Measurements from ENCODE around the gene SLC22A1.
"Not testable (repeated sequence)": the region's sequence is repeated elsewhere in the genome, so short reads cannot be mapped to it uniquely, and the experiment has no call there.

The SLC22A1 gene

DNA sequence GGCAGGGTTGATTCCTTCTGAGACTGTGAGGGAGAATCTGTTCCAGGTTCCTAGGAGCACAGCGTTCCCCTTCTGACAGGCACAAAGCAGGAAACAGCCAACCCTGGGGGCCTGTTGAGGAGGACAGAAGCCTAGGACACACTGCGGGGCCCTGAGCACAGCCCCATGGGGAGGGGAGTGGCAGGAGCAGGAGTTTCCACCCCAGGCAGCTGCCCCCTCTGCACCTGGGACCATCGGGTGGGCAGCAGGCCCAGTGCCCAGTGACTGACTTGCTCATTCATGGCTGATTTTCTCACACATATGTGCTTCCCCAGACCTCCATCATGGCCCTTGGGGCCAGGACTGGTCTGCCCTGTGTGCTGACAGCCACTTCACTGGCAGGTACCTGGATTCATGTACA lies 6.2 kb upstream of the SLC22A1 start:
- intact Hi-C loops (cut with DNase I): no loop called here
- DNase-seq: no peak

DNA sequence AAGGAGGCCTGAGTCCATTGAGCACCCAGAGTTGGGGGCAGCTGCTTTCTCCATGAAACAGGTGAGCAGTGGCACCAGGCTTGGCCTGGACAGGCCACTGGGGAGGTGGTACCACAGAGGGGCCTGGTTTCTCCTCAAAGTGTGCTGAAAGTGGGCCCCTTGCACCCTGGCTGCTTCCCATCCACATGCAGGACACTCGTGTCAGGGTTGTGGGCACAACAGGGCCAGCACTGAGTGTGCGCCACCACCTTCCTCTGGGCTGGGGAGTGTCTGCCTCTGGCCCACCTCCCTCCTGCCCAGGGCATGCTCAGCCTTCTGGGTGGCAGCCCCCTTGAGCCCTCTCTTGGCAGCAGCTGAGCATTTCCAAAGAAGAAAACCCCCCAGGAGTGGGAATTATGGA lies 5.2 kb upstream of the SLC22A1 start:
- intact Hi-C loops (cut with DNase I): no loop called here
- DNase-seq: no peak

DNA sequence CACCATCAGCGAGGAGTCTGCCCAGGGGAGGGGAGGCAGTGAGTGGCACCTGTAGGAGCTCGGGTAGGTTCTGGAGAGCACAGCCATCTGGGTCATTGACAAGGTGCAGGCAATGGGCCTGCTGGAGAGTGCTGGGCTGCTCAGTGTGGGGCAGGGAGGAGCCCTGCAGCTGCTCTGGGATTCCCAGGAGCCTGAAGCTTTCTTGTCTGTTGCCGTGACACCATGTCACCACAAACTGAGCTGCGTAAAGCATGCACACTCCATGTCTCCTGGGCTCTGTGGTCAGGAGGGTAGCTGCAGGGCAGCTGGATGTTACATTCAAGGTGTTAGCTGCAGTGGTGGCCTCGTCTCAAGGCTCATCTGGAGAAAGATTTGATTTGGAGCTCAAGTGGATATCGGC lies 4.5 kb upstream of the SLC22A1 start:
- DNase-seq: no peak
- intact Hi-C loops (cut with DNase I): no loop called here

DNA sequence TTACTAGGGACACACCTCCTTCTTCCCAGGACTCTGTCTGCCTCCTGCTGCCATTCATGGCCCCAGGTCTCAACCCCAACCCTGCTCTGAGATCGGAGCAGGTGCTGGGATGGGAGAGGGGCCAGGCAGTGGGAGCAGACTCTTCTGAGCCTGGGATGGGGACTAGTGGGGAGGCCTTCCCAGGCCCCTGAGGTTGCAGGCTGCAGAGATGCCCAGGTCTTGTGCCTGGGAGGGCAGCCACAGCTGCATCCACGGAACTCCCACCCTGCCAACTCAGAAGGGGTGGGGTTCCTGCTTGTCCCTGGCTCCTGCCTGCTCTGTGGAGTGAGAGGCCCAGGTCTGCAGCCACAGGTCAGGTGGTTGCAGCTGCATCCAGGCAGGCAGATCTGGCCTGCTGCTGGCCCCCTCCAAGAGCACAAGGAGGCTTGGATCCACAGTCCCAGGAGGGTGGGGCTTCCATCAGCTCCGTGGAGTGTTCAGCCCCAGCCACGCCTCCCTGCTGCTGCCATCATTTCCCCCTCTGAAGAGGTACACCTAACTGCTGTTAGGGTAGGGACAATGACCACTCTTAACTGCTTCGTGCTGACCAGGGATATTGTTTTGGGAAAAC lies 2.9 kb upstream of the SLC22A1 start:
- intact Hi-C loops (cut with DNase I): no loop called here
- DNase-seq: no peak

DNA sequence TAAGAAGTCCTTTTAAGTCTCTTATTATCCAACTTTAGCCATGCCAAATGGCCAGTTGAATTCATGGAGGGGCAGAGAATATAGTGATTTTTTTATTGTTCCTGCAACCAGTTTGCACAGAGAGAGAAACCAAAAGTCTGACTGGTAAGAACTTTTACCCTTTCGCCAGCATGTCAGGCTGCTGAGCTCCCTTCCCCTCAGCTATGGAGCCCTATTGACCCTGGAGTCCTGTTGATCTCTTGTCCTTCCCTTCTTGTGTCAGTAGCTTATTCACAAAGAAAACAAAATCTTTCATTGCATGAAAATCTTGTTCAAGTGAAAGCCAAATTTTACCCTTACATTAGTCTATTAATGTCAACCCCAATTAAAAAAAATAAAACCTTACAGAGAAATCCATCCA lies 1.5 kb upstream of the SLC22A1 start:
- intact Hi-C loops (cut with DNase I): no loop called here
- no peak for DNase-seq

DNA sequence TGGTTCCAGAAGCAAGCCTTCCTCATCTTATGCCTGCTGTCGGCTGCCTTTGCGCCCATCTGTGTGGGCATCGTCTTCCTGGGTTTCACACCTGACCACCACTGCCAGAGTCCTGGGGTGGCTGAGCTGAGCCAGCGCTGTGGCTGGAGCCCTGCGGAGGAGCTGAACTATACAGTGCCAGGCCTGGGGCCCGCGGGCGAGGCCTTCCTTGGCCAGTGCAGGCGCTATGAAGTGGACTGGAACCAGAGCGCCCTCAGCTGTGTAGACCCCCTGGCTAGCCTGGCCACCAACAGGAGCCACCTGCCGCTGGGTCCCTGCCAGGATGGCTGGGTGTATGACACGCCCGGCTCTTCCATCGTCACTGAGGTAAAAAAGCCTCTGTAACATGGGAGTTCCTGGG lies 366 bp downstream of the SLC22A1 start:
- no peak for DNase-seq
- intact Hi-C loops (cut with DNase I): no loop called here

DNA sequence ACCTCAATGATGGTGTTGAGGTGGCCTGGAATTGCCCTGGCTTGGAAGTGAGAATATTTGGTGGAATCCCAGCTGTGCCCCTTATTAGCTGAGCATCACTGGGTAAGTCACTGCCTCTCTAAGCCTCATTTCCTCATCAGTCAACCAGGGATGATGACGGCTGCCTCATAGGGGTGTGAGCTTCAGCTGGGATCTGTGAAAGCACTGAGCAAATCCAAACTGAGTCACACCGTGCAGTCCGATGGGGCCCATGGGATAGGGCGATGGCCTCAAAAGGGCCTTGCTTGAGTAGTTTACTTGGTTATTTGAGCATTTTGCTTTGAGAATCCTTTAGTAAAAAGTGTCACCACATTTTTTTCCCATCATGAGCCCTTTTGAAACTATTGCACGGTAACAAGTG lies 1.1 kb downstream of the SLC22A1 start:
- DNase-seq: no peak
- intact Hi-C loops (cut with DNase I): no loop called here

DNA sequence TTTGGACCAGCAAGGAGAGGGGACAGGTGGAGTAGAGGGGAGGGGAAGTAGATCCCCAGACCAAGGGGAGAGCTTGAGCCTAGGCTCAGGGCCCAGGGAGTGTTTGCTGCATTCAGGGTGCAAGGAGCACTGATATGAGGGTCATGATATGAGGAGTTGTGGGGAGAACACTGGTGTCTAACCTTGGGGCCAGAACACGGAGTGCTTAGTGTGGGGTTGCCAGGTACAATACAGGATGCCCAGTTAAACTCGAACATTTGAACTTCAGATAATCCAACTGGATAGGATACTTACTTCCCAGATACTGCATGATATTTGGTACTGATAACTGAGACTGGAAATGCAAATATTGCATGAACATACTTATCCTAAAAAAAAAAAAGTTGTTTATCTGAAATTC lies 2.4 kb downstream of the SLC22A1 start:
- peak in 1 of 42 donors; percentile 6 for DNase-seq
- intact Hi-C loops (cut with DNase I): no loop called here

DNA sequence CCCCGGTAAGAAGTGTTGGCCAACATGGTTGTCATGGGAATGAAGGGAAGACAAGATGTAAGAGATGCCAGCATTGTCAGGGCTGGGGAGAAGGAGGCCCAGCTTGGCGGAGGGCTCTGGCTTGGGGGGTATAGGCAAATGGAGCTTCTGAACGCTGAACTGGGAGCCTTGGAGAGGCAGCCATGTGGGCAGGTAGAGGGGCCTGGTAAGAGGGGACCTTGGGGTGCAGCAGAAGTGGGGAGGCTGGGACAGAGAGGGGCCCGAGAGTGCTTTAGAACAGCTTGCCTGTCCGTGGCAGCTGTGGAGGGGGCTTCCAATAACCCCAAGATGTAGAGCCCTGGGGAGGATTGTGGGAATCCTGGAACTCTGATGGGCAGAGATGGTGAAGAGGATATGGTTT lies 3.0 kb downstream of the SLC22A1 start:
- intact Hi-C loops (cut with DNase I): no loop called here
- DNase-seq: peak in 1 of 42 donors; percentile 28

DNA sequence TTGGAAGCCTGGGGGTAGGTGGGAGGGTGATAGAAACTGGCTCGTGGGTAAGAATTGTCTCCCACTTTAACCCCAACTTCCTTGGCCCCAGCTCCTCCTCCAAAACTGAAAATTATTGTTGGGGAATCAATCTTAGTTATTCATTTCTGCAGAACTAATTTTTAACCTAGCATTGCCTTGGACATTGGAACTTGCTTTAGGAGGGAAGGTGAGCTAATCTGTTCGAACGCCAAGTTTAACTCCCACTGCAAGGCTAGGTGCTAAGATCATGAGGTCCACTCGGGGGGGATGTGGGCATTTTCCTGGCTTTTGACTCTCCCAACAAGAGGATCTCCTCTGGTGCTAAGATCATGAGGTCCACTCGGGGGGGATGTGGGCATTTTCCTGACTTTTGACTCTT lies 3.5 kb downstream of the SLC22A1 start:
- DNase-seq; intact Hi-C loops (cut with DNase I): not testable (repeated sequence)

DNA sequence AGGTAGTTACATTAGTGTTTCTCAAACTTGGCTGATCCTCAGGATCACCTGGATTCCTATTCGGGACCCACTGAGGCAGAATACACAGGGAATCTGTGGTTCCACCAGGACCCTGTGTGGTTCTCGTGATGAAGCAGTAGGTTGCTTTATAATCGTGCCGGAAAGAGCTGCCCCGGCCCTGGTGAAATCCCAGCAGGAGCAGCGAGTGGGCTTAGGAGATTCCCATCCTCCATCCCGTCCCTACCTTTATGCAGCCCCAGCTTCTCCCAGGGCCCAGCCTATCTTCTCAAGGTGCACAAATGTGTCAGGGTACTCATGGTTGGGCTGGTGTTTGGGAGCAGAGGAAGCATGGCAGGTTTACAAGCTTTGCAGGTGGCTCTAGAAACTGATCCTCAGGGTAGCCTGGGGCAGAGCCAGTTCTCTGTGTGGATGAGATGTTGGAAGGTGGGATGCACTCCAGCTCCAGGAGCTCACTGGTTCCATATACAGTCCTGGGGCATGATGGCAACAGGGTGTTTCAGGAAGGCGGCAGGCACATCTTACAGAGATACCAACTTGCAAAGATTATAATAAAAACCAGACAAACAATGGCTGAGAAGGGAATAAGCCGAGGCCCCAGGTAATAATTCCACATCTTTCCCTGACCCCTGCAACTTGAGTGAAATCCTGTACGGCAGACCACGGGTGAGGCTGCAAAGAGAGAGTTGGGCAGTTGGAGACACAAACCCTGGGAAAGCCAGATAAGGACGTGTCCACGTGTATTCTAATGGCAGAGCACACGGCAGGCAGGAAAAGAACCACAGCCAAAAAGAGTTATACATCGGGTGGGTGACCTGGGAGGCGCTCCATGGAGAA lies 5.9 kb downstream of the SLC22A1 start:
- peak in 3 of 42 donors; percentile 7 to 24 (median 12) for DNase-seq
- intact Hi-C loops (cut with DNase I): no loop called here

DNA sequence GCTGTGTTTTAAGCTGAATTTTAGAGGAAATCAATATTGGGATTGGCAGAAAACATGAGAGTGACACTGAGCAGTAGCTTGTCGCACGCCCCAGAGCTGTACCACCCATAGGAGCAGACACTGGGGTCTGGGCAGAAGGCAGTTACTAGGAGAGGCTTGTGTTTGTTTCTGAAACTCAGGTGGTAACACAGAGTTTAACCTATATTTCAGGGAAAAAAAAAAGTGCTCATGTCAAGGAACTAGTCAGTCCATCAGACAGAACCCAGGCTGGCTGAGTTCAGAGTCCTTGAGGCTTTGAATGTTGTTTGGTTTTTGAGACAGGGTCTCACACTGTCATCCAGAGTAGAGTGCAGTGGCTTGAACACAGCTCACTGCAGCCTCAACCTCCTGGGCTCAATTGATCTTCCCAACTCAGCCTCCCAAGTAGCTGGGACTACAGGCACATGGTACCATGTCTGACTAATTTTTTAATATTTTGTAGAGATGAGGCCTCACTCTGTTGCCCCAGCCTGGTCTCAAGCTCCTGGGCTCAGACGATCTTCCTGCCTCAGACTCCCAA lies 6.6 kb downstream of the SLC22A1 start:
- DNase-seq: no peak
- intact Hi-C loops (cut with DNase I): no loop called here

DNA sequence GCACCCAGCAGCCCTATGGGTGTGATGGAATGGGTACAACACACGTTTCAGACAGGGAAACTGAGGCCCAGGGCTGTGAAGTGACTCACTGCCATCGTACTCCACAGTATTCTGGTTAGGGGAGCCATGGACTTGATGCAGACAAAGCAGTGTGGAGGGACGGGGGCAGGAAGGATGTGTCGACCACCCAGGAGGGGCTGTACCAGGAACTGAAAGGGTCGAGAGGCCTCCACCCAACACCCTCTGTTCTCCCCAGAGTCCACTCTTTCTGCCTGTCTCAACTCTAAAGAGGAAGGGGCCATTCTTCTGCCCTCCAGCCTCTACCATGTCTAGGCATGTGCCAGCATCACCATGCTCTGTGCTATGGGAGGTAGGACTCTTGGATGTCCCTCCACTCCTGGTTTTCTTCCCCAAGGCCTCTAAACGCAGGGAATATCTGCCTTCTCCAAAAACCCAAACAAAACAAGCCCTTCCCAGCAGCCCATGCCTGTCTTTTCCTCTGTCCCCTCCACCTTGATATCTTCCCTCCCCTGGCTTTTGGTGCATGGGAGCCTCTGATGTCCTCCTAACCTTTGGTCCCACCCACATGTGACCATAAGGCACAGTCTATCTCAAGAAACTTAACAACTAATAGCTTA lies 7.4 kb downstream of the SLC22A1 start:
- intact Hi-C loops (cut with DNase I): no loop called here
- peak in 2 of 42 donors; percentile 9 to 22 for DNase-seq

DNA sequence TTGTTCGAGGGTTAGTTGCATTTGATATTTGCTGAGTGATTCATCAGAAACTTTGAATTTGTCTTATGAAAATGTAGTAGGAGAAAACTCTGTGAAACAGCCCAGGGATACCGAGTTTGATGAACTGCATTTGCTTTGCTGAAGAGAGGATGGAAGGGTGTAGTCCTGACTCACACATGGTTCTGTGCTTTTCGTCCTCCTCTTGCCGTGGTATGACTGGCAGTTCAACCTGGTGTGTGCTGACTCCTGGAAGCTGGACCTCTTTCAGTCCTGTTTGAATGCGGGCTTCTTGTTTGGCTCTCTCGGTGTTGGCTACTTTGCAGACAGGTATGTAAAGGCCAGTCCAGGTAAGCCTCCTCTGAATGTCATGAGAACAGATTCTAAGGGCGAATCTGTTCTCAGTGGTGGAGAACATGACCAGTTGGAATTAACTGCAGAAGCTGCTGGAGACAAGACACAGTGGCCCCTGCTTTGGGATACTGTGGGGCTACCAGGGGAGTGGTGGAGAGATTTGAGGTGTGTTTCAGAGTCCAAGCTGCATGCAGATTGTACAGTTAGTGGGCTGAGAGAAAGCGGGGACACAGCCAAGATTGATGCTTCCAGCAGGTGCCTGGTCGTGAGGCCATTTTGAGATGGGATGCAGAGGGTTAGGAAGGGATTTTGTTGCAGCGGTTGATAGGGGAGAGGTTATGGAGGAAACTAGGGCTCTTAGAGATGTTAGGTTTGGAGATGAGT lies 8.4 kb downstream of the SLC22A1 start:
- intact Hi-C loops (cut with DNase I): loop anchor here (10.0 kb wide), 1 partner anchor 325 kb away; no protein-coding TSS in a partner anchor
- DNase-seq: peak in 1 of 42 donors; percentile 20

DNA sequence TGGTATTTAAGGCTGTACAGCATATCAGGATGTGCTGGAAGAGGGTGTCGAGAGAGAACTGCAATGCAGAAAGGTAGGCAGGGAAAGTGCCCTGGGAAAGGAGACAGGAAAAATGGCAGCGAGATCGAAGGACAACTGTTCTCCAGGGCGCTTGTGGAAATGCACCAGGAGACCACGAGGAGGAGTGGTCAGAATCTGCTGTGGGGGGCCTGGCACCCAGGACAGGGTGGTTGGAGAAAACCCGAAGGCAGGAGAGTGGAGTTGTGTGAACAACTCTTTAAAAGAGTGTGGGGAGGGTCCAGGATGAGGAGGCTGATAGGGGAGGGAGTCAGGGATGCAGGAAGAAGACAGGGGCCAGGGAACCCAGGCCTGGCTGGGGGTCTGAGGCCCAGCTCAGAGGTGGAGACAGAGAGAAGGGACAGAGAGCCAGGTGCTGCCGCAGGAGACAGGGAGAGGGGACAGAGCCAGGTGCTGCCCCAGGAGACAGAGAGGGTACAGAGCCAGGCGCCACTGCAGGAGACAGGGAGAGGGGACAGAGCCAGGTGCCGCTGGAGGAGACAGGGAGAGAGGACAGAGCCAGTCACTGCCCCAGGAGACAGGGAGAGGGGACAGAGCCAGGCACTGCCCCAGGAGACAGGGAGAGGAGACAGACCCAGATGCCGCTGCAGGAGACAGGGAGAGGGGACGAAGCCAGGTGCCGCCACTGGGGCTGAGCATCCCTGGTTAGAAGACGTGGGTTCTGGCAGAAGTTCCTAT lies 9.3 kb downstream of the SLC22A1 start:
- peak in 2 of 42 donors; percentile 7 to 32 for DNase-seq
- intact Hi-C loops (cut with DNase I): loop anchor here (10.0 kb wide), 1 partner anchor 324 kb away; no protein-coding TSS in a partner anchor

DNA sequence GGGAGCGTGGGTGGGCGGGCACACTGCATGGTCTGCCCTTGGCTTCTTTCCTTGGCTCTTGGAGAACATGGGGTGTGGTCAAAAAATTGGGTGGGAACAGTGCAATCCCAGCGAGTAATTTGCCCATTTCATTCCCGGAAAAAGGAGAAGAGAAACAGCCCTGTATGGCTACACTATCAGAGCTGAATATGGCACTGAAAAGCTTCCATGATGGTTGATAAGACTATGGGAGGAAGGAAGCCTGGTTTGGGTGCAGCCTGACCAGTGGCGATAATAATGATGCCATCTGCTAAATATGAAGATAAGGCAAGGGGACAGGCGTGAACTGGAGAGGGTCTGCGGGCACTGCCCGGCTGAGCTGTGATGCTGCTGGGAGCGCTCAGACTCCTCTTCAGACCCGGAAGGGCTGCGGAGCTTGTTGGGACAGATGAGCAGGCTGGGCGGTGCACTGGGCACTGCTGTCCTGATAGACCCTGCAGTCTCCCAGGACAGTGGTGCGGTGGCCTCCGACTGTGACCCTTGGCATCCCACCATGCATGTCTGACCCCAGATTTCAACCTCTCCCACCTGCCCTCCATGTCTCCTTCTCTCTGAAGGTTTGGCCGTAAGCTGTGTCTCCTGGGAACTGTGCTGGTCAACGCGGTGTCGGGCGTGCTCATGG lies 10.2 kb downstream of the SLC22A1 start:
- intact Hi-C loops (cut with DNase I): loop anchor here (10.0 kb wide), 1 partner anchor 323 kb away; no protein-coding TSS in a partner anchor
- peak in 1 of 42 donors; percentile 8 for DNase-seq

DNA sequence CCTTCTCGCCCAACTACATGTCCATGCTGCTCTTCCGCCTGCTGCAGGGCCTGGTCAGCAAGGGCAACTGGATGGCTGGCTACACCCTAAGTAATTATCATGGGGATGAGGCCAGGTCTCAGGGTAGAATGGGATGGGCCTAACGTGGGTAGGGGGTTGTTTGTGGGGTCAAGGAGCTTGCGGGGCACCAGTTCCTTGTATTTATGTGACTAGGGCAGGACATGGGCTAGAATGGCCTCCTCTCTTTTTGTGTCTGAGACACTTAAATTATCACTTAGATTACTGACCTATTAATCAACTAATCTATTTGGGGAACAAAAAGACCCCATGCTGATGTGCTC lies 10.7 kb downstream of the SLC22A1 start:
- intact Hi-C loops (cut with DNase I): loop anchor here (10.0 kb wide), 1 partner anchor 323 kb away; no protein-coding TSS in a partner anchor
- DNase-seq: no peak

Measured in head of caudate nucleus (tissue), 42 donors.